Measurements from ENCODE around the gene MAGI3. TPM values are rescaled to one million over a fixed set of nuclear protein-coding genes. Genes with fewer than 3 reads are reported as not detected.

MAGI3 gene
- total and polyA plus RNA-seq, 4 experiments from 2014 or later: 3.5 to 6.7 (median 5.5) TPM

GRCh38 chr1:113628997-113629396, 238.7 kb downstream of the MAGI3 start:
- H3K27me3 ChIP-seq (ENCODE audit: insufficient read depth, low read length): no peaks in the 10 kb centered on the region
- peaks cover 0 to 5% of the 10 kb centered on the region in 2 donors for H3K9me3 ChIP-seq (ENCODE audit: control insufficient read depth in 1 of 2, low read length in 2 of 2)
- POLR2A ChIA-PET (ENCODE audit: partially characterized antibody): no interaction called here
- H3K4me1 ChIP-seq (ENCODE audit: insufficient read depth, low read length): no peaks in the 10 kb centered on the region
- Mint-ChIP-seq H3K36me3 (peaks cover 57 to 69% of the 10 kb centered on the region in 2 donors), H3K27ac (no peak overlapping the region), H3K4me3 (no peak overlapping the region), H3K4me1 (no peaks in the 10 kb centered on the region), H3K27me3 (peaks cover 0 to 1% of the 10 kb centered on the region in 2 donors), H3K9me3 (peaks cover 0 to 50% (median 35%) of the 10 kb centered on the region in 8 donors)
- no peak overlapping the region for H3K27ac ChIP-seq (ENCODE audit: low read depth, low read length)
- CTCF ChIA-PET (ENCODE audit: partially characterized antibody): no interaction called here
- no peak for DNase-seq
- no peak overlapping the region for H3K4me3 ChIP-seq (ENCODE audit: low read length in 2 of 2)
- no peaks in the 10 kb centered on the region for H3K36me3 ChIP-seq (ENCODE audit: insufficient read depth, low read length)
- intact Hi-C loops (cut with micrococcal nuclease): no loop called here

GRCh38 chr1:113630340-113631327, 240.3 kb downstream of the MAGI3 start:
- no peak overlapping the region for H3K4me3 ChIP-seq (ENCODE audit: low read length in 2 of 2)
- peaks cover 0 to 1% of the 10 kb centered on the region in 2 donors for H3K27me3 Mint-ChIP-seq
- peaks cover 44 to 52% of the 10 kb centered on the region in 2 donors for H3K36me3 Mint-ChIP-seq
- DNase-seq: no peak
- no peak overlapping the region for H3K27ac Mint-ChIP-seq
- H3K9me3 ChIP-seq (ENCODE audit: control insufficient read depth in 1 of 2, low read length in 2 of 2): peaks cover 0 to 5% of the 10 kb centered on the region in 2 donors
- no peaks in the 10 kb centered on the region for H3K36me3 ChIP-seq (ENCODE audit: insufficient read depth, low read length)
- peaks cover 0 to 49% (median 32%) of the 10 kb centered on the region in 8 donors for H3K9me3 Mint-ChIP-seq
- no peaks in the 10 kb centered on the region for H3K4me1 ChIP-seq (ENCODE audit: insufficient read depth, low read length)
- intact Hi-C loops (cut with micrococcal nuclease): no loop called here
- H3K27me3 ChIP-seq (ENCODE audit: insufficient read depth, low read length): no peaks in the 10 kb centered on the region
- no peak overlapping the region for H3K4me3 Mint-ChIP-seq
- POLR2A ChIA-PET (ENCODE audit: partially characterized antibody): no interaction called here
- no peaks in the 10 kb centered on the region for H3K4me1 Mint-ChIP-seq
- CTCF ChIA-PET (ENCODE audit: partially characterized antibody): no interaction called here
- H3K27ac ChIP-seq (ENCODE audit: low read depth, low read length): no peak overlapping the region

GRCh38 chr1:113641396-113641795, 251.1 kb downstream of the MAGI3 start:
- intact Hi-C loops (cut with micrococcal nuclease): no loop called here
- Histone ChIP-seq H3K27me3 (ENCODE audit: insufficient read depth, low read length) (no peaks in the 10 kb centered on the region), H3K36me3 (ENCODE audit: insufficient read depth, low read length) (no peaks in the 10 kb centered on the region), H3K4me1 (ENCODE audit: insufficient read depth, low read length) (no peaks in the 10 kb centered on the region), H3K9me3 (ENCODE audit: control insufficient read depth in 1 of 2, low read length in 2 of 2) (no peaks in the 10 kb centered on the region), H3K27ac (ENCODE audit: low read depth, low read length) (no peak overlapping the region), H3K4me3 (ENCODE audit: low read length in 2 of 2) (no peak overlapping the region)
- Mint-ChIP-seq H3K9me3 (peaks cover 0 to 2% (median 0%) of the 10 kb centered on the region in 8 donors), H3K4me1 (no peaks in the 10 kb centered on the region), H3K36me3 (peaks cover 13 to 22% of the 10 kb centered on the region in 2 donors), H3K4me3 (no peak overlapping the region), H3K27me3 (no peaks in the 10 kb centered on the region), H3K27ac (peak overlapping the region in 1 of 7 donors; percentile 35)
- ChIA-PET POLR2A (ENCODE audit: partially characterized antibody) (no interaction called here), CTCF (ENCODE audit: partially characterized antibody) (interaction anchor here (0.6 kb wide), 1 partner anchor 31 kb away, joined by 3 read pairs; no protein-coding TSS in a partner anchor)
- no peak for DNase-seq

GRCh38 chr1:113647164-113647563, 256.8 kb downstream of the MAGI3 start:
- Histone ChIP-seq H3K27me3 (ENCODE audit: insufficient read depth, low read length) (no peaks in the 10 kb centered on the region), H3K36me3 (ENCODE audit: insufficient read depth, low read length) (no peaks in the 10 kb centered on the region), H3K27ac (ENCODE audit: low read depth, low read length) (no peak overlapping the region), H3K4me3 (ENCODE audit: low read length in 2 of 2) (no peak overlapping the region), H3K9me3 (ENCODE audit: control insufficient read depth in 1 of 2, low read length in 2 of 2) (no peaks in the 10 kb centered on the region), H3K4me1 (ENCODE audit: insufficient read depth, low read length) (no peaks in the 10 kb centered on the region)
- POLR2A ChIA-PET (ENCODE audit: partially characterized antibody): no interaction called here
- H3K27ac Mint-ChIP-seq: no peak overlapping the region
- DNase-seq: no peak
- intact Hi-C loops (cut with micrococcal nuclease): no loop called here
- no peaks in the 10 kb centered on the region for H3K27me3 Mint-ChIP-seq
- H3K4me3 Mint-ChIP-seq: no peak overlapping the region
- H3K9me3 Mint-ChIP-seq: peaks cover 0 to 2% (median 0%) of the 10 kb centered on the region in 8 donors
- CTCF ChIA-PET (ENCODE audit: partially characterized antibody): no interaction called here
- no peaks in the 10 kb centered on the region for H3K4me1 Mint-ChIP-seq
- peaks cover 16 to 31% of the 10 kb centered on the region in 2 donors for H3K36me3 Mint-ChIP-seq

GRCh38 chr1:113648478-113648877, 258.2 kb downstream of the MAGI3 start:
- Histone ChIP-seq H3K36me3 (ENCODE audit: insufficient read depth, low read length) (no peaks in the 10 kb centered on the region), H3K27me3 (ENCODE audit: insufficient read depth, low read length) (no peaks in the 10 kb centered on the region), H3K27ac (ENCODE audit: low read depth, low read length) (no peak overlapping the region), H3K9me3 (ENCODE audit: control insufficient read depth in 1 of 2, low read length in 2 of 2) (no peaks in the 10 kb centered on the region), H3K4me3 (ENCODE audit: low read length in 2 of 2) (no peak overlapping the region), H3K4me1 (ENCODE audit: insufficient read depth, low read length) (no peaks in the 10 kb centered on the region)
- no peaks in the 10 kb centered on the region for H3K4me1 Mint-ChIP-seq
- no peak overlapping the region for H3K27ac Mint-ChIP-seq
- intact Hi-C loops (cut with micrococcal nuclease): no loop called here
- H3K9me3 Mint-ChIP-seq: peaks cover 0 to 2% (median 0%) of the 10 kb centered on the region in 8 donors
- no peaks in the 10 kb centered on the region for H3K27me3 Mint-ChIP-seq
- H3K36me3 Mint-ChIP-seq: peaks cover 8 to 30% of the 10 kb centered on the region in 2 donors
- ChIA-PET POLR2A (ENCODE audit: partially characterized antibody) (no interaction called here), CTCF (ENCODE audit: partially characterized antibody) (no interaction called here)
- no peak overlapping the region for H3K4me3 Mint-ChIP-seq
- no peak for DNase-seq

GRCh38 chr1:113652771-113653170, 262.5 kb downstream of the MAGI3 start:
- peak overlapping the region in 1 of 7 donors; percentile 18 for H3K27ac Mint-ChIP-seq
- H3K9me3 Mint-ChIP-seq: no peaks in the 10 kb centered on the region
- Histone ChIP-seq H3K27ac (ENCODE audit: low read depth, low read length) (no peak overlapping the region), H3K27me3 (ENCODE audit: insufficient read depth, low read length) (no peaks in the 10 kb centered on the region), H3K4me1 (ENCODE audit: insufficient read depth, low read length) (no peaks in the 10 kb centered on the region), H3K36me3 (ENCODE audit: insufficient read depth, low read length) (no peaks in the 10 kb centered on the region), H3K4me3 (ENCODE audit: low read length in 2 of 2) (no peak overlapping the region), H3K9me3 (ENCODE audit: control insufficient read depth in 1 of 2, low read length in 2 of 2) (no peaks in the 10 kb centered on the region)
- H3K27me3 Mint-ChIP-seq: no peaks in the 10 kb centered on the region
- peaks cover 5 to 17% of the 10 kb centered on the region in 2 donors for H3K36me3 Mint-ChIP-seq
- CTCF ChIA-PET (ENCODE audit: partially characterized antibody): no interaction called here
- H3K4me1 Mint-ChIP-seq: no peaks in the 10 kb centered on the region
- no peak for DNase-seq
- H3K4me3 Mint-ChIP-seq: no peak overlapping the region
- intact Hi-C loops (cut with micrococcal nuclease): no loop called here
- POLR2A ChIA-PET (ENCODE audit: partially characterized antibody): no interaction called here

GRCh38 chr1:113653741-113654140, 263.4 kb downstream of the MAGI3 start:
- Histone ChIP-seq H3K27me3 (ENCODE audit: insufficient read depth, low read length) (no peaks in the 10 kb centered on the region), H3K36me3 (ENCODE audit: insufficient read depth, low read length) (no peaks in the 10 kb centered on the region), H3K4me1 (ENCODE audit: insufficient read depth, low read length) (no peaks in the 10 kb centered on the region), H3K9me3 (ENCODE audit: control insufficient read depth in 1 of 2, low read length in 2 of 2) (no peaks in the 10 kb centered on the region), H3K27ac (ENCODE audit: low read depth, low read length) (no peak overlapping the region), H3K4me3 (ENCODE audit: low read length in 2 of 2) (no peak overlapping the region)
- H3K27ac Mint-ChIP-seq: no peak overlapping the region
- intact Hi-C loops (cut with micrococcal nuclease): no loop called here
- H3K4me3 Mint-ChIP-seq: no peak overlapping the region
- no peaks in the 10 kb centered on the region for H3K9me3 Mint-ChIP-seq
- POLR2A ChIA-PET (ENCODE audit: partially characterized antibody): no interaction called here
- CTCF ChIA-PET (ENCODE audit: partially characterized antibody): no interaction called here
- no peaks in the 10 kb centered on the region for H3K27me3 Mint-ChIP-seq
- DNase-seq: no peak
- peaks cover 5 to 17% of the 10 kb centered on the region in 2 donors for H3K36me3 Mint-ChIP-seq
- no peaks in the 10 kb centered on the region for H3K4me1 Mint-ChIP-seq
